Adrenal gland (tissue), 5 donors: ENCODE measurements around the gene MYLK.

Experiments
- CTCF ChIP-seq, 6 experiments: fragments of 450-650 bp in 4 of 6; fragments of 200-600 bp in 2 of 6; sonication (generic) in 1 of 6; IDR thresholded peaks; 1 replicate in 5 of 6; 2 replicates in 1 of 6; pipeline versions ENCODE4 v1.5.1 to v1.8.0; 2016 to 2021; ENCODE audit warnings: antibody characterized with exemption in 6 of 6, mild to moderate bottlenecking in 2 of 6, moderate library complexity in 1 of 6
- POLR2A ChIP-seq, 2 donors: fragments of 450-650 bp; IDR thresholded peaks; one replicate each; pipeline ENCODE4 v1.6.1; 2017; ENCODE audit warnings: antibody characterized with exemption in 2 of 2, mild to moderate bottlenecking in 2 of 2, moderate library complexity in 1 of 2
- donor health status: DM: no; HTN: no; CAD: no.

- TF ChIP-seq CTCF (IDR thresholded peaks at IDR 0.05): no peak
- no peak for TF ChIP-seq POLR2A (IDR thresholded peaks at IDR 0.05)
These were observed 66.7 kb downstream of the MYLK start for GRCh38 chr3:123817413-123817812.
